Esophagus squamous epithelium (tissue), 4 donors: ENCODE measurements around the gene SLC15A4.

Experiments used
- CTCF ChIP-seq, 6 experiments: fragments of 450-650 bp in 4 of 6; fragments of 200-600 bp in 2 of 6; sonication (generic) in 2 of 6; IDR thresholded peaks; one replicate each; pipeline ENCODE4 v1.5.1; 2016 to 2019; ENCODE audit warnings: antibody characterized with exemption in 6 of 6, mild to moderate bottlenecking in 4 of 6, moderate library complexity in 4 of 6
- POLR2A ChIP-seq, 4 donors: fragments of 450-650 bp; IDR thresholded peaks; one replicate each; pipeline ENCODE4 v1.6.1; 2017; ENCODE audit warnings: antibody characterized with exemption in 4 of 4, mild to moderate bottlenecking in 4 of 4, moderate library complexity in 3 of 4

GRCh38 chr12:128810182-128811127 is 13.3 kb downstream of the SLC15A4 start:
- TF ChIP-seq CTCF (IDR thresholded peaks at IDR 0.05) (no peak), POLR2A (IDR thresholded peaks at IDR 0.05) (peak in 1 of 4 donors; percentile 45)
